ENCODE measurements around the gene OR2AT4.

DNA sequence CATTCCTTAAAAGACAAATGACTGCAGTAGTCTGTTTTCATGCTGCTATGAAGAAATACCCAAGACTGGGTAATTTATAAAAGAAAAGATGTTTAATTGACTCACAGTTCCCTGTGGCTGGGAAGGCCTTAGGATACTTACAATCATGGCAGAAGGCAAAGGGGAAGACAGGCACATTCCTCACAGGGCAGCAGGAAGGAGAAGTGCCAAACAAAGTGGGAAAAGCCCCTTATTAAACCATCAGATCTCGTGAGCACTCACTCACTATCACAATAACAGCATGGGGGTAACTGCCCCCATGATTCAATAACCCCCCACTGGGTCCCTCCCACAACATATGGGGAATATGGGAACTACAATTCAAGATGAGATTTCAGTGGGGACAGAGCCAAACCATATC is 16.4 kb upstream of the OR2AT4 start:
- TF ChIP-seq, protein P1, sequence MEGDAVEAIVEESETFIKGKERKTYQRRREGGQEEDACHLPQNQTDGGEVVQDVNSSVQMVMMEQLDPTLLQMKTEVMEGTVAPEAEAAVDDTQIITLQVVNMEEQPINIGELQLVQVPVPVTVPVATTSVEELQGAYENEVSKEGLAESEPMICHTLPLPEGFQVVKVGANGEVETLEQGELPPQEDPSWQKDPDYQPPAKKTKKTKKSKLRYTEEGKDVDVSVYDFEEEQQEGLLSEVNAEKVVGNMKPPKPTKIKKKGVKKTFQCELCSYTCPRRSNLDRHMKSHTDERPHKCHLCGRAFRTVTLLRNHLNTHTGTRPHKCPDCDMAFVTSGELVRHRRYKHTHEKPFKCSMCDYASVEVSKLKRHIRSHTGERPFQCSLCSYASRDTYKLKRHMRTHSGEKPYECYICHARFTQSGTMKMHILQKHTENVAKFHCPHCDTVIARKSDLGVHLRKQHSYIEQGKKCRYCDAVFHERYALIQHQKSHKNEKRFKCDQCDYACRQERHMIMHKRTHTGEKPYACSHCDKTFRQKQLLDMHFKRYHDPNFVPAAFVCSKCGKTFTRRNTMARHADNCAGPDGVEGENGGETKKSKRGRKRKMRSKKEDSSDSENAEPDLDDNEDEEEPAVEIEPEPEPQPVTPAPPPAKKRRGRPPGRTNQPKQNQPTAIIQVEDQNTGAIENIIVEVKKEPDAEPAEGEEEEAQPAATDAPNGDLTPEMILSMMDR (IDR thresholded peaks at IDR 0.05): no peak
- no peak for TF ChIP-seq POLR2A (IDR thresholded peaks at IDR 0.05)

Measured in body of pancreas (tissue), 4 donors.